Activated CD4-positive, alpha-beta T cell treated with anti-CD3 and anti-CD28 coated beads, Interleukin-2, amount 50 U/mL, for 1 hour (primary cell): ENCODE results near the gene DIO1.
A peak's percentile ranks its signal among the peaks of the same experiment; 100 is the strongest.

Source experiments
- DNase-seq: peaks from one replicate; pipeline ENCODE4 v3.0.0-alpha.2; 2020

DIO1 gene

DNA sequence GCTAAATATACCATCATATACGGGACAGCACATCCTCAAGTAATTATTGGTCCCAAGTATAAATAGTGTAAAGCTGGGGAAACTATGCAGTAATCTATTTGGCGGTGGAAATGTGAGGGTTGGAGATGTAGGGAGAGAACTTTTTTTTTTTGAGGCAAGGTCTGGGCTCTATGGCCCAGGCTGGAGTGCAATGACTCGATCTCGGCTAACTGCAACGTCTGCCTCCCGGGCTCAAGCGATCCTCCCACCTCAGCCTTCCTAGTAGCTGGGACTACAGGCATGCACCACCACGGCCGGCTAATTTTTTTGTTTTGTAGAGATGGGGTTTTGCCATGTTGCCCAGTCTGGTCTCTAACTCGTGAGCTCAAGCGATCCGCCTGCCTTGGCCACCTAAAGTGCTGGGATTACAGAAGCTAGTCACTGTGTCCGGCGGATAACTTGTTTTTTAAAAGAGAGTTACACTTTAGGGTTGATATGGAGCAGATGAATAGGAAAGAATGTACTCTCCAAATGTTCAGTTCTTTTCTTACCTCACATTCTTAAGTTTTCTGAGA lies 49.6 kb downstream of the DIO1 start:
- no peak for DNase-seq

DNA sequence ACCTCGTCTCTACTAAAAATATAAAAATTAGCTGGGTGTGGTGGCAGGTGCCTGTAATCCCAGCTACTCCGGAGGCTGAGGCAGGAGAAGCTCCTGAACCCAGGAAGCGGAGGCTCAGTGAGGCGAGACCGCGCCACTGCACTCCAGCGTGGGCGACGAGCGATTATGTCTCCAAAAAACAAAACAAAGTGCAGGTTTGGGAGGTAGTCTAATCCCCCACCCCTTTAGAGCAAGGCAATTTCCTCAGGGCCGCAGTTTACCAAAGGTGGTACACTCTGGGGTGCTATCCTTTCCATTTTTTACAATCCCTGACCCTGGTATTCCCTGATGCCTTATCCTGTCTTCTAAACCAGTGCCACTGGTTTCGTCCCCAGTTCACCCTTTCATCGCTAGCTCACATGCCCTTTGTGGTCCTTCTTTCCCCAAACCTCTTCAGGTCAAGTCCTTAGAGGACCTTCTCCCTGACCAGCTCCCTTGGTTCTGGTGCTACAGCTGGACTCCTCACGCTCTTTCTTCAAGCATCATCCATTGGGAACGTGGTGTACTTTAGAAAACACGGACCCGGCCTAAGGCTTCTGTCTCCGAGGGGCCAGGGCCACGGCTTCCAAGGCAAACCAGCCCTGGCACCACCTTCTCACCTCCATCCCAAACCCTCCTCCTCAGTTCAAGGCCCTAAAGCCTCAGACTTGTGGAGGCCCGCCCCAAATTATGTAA lies 50.6 kb downstream of the DIO1 start:
- DNase-seq: no peak

DNA sequence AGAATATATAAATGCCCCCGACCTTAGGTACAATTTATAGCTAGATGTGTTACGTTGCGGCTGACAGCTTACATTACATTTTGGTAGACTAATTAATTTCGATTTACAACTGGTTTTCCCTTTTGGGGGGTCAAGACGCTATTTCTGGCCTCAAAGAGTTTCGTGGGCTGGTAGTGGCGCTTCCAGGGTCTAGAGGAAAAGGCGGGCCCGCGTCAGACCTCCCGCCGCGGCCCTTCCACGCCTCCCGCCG lies 51.1 kb downstream of the DIO1 start:
- no peak for DNase-seq

DNA sequence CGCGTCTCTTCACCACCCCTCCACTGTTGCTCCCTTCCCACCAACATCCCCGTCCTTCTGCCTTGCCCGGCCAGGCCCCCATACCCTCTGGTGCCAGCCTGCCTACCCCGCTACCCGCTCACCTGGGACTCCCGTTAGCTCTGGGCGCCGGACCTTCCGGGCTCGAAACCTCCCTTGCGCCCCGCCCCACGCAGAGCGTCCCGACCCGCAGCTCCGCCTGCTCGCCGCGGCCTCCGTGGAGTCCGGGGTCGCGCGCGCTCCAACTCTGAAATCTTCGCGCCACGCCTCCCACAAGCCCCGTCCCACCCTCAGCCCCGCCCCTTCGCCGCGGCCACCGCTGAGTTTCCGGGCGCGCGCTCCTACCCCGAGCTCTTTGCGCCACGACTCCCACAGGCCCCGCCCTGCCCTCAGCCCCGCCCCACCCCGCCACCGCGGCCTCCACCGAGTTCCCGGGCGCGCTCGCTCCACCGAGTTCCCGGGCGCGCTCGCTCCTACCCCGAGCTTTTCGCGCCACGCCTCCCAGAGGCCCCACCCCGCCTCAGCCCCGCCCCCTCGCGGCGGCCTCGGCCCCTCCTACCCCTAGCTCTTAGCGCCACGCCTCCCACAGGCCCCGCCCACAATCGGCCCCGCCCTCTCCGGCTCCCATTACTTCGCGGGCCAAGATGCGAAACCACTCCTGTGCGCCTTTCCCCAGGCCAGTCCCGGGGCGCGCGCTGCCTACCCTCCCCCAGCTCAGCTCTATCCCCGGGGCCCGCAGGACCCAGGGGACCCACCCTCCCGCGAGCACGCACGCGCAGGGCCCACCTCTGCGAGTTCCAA lies 51.7 kb downstream of the DIO1 start, which contains the start of gene IFT25:
TSS of gene IFT25 (minus strand) at position 267 of the 819 bp plus-strand sequence. CDS start 5,617 bp downstream, outside the sequence.
- DNase-seq: peak; percentile 98

DNA sequence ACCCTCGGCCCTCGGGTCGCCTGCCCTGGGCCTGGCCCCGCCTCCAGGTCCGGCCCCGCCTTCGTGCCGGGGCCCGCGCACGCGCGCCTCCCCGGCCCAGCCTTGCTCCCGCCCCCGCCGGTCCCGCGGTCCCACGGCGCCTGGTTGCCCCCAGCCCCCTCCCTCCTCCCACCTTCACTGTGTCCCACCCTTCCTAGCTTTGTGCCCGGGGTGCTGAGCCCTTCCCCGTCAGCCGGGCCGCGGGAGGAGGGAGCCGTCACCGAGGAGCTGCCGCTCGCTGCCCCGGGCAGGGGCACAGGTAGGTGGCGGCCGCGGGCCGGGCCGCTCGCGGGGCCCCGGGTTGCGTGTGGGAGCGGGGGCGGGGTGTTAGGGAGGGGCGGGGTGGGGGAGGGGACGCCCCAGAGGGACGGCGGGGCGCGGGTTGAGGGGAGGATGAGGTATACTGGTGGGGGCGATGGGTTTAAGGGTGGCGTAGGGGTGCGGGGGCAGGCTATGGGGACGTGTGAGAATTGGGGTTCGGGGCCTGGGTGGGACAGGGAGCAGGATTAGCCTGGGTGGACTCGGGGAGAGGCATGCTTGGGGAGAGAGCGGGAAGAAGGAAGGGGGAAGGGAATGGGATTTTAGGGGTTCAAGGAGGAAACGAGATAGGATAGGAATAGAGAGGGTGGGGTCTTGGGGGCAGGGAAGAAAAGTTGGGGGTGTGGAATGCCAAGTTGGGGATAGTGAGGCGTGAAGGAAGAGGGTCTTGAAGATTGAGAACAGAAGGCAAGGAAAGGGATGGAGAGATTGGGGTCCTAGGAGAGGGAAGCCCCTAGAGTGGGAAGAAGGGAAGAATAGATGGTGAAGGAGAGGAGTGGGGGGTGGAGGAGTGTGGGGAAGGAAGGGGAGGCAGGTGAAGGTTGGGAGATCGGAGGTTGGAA lies 52.5 kb downstream of the DIO1 start, which contains the start of gene LRRC42:
TSS of gene LRRC42 (plus strand) at position 99 of the 920 bp plus-strand sequence. CDS start 5,650 bp downstream, outside the sequence.
- DNase-seq: no peak

DNA sequence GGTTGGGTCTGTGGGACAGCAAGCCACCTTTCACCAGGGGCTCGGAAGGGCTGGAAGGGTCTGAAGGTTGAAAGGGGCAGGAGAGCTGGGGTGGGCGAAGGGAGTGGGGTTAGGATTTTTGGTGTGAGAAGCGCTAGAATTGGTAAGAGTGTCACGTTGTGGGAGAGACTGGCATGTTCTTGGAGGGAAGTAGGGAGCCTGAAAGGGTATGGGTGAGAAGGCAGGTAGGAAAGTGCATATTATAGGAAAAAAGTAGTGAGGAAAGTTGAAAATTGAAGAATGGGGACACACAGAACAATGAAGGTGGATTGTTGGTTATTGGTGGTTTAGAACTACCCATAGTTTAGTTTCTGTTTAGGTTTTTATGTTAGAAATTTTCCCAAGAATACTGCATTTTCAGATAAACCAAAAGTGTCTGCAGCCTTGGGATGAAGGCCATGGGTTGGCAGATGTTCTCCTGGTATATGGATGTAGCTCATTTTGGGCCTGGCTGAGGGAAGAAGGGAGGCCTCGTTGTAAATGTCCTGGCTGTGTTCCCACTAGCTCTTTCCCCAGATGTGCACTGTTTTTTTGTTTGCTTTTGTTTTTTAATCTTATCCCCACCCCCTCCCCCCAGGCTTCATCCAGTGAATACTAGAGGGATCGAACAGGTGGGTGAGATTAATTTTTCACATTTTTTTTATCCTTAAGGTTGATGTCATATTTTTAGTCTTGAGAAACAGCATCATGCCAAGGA lies 53.4 kb downstream of the DIO1 start:
- no peak for DNase-seq

DNA sequence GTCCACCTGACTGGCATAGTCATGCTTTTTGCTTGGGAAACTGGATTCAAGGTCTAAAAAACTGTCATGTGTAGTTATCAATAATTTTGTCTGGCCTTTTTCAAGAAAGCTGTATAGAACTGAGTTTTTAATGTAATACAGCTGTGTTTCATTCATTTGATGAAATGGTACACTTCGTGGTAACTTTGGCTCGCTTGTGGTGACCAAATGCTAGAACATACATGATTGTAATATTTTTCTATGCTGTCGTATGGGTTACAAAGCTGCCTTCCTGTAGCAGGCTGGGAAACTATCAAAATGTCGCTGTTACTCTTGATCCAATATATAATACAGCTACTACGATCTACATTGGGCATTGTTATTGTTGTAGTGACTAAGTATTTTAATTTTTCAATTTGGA lies 54.3 kb downstream of the DIO1 start:
- no peak for DNase-seq

DNA sequence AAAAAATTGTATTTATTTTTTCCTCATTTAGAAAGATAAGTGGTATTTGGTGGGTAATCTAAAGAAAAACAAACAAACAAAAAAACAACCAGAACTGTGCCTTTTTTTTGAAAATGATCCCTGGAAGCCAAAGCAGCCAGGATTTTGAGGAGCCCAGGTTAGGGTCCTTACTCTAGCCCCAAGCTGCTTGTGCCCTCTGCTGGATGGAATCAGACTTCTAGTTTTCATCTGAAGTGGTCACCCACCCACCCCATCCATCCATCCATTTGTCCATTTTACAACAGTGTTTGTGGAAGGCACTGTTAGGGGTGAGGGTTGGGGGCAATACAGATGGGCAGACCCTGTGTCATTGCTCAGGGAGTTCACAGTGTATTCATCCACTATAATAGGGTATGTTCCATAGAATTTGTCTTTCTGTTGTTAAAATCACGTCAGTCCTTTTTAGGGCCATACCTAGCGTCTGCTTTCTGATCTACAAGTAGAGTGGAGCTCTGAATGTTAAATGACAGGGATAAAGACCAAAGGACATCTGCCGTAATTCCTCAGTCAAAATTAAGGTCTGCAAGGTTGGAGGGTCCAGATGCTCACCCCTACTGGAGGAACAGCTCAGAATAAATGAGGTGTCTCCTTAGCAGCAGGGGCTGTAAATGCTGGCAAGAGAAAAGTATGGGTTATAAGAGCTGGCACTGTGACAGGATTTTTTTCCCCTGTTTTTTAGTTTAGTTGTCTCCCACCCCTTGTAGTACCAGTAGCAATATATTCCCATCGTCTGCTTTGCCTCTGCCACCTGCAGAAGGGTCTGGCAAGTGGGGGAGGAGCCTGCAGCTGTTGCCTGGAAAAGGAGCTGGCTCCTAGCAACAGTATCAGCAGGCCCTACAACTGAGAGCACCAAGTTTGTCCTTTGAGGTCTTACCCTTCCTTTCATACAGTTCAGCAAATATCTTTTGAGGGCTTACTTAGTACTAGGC lies 55.3 kb downstream of the DIO1 start:
- no peak for DNase-seq

DNA sequence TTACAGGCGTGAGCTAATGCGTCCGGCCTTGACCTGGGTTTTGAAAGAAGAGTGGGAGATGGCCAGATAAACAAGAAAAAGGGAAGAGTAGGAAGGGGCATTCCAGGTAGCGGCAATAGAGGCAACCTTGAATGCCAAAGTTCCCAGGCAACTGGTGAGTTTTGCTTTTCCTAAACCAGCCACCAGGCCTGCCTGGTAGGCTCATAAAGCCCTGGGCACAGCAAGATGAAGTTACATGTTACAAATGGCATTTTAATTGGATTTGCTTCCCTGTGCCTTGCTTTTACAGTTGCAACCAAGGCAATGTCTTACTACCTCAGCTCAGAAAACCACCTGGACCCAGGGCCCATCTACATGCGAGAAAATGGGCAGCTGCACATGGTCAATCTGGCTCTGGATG lies 57.7 kb downstream of the DIO1 start:
- no peak for DNase-seq

DNA sequence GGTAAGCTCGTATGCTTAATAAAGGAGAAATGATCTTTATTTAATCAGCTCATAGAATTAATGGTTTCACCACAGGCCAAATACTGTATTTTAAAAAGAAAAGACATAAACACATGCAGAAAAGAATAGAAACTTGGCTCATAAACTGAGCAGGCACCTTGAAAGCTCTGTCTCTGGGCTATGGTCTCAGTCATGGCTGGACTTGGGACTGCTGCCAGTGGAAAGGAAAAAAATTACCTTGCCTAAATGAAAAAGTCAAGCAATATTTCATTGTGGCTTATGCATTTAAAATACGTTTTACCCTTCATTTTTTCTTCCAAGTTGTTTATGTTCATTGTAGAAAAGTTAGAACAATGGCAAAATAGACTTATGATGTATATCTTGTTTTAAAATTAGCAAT lies 60.1 kb downstream of the DIO1 start:
- no peak for DNase-seq

DNA sequence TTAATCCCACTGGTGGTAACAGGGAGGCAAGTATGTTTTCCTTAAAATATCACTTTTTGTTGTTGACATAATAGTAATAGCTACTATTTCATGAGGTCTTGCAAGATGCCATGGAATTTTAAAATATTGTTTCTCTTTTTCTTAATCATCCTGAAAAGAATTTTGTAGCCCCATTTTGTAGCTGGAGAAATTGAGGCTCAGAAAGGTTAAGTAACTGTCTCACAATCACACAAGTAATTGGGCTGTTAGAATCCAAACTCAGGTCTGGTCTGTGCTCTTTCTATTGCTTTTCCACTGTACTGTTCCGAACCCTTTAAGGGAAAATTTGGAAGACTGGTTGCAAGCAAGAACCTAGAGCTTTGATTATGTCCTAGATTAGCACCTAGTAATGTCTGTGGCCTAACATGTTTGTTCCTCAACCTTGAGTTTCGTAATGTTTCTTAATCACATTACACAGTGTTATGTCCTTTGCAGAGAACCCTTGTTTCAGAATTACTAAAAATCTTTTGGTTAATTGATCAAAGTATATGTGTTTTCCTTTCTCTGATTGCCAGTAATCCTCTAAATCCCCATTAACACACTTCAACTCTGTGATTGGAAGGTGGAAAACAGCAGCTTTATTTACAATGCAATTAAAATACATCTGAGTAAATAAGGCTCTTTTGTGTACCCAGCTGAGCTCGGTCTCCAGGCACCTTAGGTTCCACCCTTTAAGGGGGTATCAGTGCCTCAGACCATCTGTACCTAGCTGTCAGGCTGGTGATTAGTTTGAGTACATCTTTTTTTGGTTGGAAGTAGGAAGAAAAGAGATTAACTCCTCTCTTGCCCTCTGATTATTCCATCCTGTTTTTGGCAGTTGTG lies 62.6 kb downstream of the DIO1 start:
- no peak for DNase-seq

DNA sequence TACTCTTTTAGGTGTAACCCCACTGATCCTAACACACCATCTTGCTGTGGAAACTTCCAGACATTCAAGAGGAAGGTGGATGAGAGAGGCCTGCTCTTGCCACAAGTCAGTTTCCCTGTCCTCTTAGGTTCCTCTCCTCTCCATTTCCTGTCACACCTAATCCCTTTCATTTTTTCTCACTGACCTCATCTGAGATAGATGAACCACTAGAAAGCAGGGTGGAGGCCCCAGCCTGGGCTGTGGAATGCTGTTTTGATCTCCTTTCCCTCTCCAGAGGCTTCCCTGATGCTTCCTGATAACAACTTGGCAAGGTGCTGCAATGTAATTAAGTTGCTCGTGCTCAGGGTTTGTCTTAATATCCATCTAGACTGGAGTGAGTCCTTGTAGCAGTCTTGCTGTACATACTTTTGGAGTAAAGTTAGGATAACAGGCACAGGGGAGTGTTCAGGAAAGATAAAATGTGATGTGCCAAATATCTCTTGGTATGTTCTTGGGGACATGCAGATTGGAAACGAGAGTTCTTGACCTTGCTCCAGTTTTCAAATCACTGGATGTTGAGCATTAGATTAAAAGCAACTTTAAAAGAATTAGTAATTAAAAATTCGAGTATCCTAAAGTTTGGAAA lies 63.3 kb downstream of the DIO1 start:
- DNase-seq: no peak

DNA sequence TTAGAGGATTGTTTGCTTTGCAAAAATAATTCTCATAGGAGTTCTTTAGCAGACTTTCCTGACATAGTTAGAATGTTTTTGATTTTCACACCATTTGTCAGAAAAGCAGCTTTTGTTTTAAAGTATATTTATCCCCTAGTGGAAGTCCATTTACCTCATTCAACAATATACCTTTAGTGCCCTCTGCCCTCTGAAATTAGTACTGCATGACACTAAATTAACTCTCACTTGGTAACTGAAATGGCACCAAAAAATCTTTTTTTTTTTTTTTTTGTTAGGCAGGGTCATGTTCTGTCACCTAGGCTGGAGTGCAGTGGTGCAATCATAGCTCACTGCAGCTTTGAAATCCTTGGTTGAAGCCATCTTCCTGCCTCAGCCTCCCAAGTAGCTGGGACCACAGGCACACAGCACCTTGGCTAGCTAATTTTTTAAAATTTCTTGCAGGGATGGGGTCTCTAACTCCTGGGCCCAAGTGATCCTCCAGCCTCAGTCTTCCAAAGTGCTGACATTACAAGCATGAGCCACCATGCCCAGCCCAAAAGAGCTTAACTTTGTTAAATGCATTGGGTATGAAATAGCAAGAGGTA lies 65.8 kb downstream of the DIO1 start:
- no peak for DNase-seq
